DOHH2 (cell line): ENCODE measurements around the gene PIR.

Experiments
- H3F3A ChIP-seq: fragments of 200-600 bp; sonication (generic), shearing (Covaris generic); 2 replicates; pipeline ENCODE4 v1.6.0; 2016; ENCODE audit warnings: antibody characterized with exemption, mild to moderate bottlenecking; ENCODE audit not compliant: control insufficient read depth, insufficient read depth
- H3K27ac ChIP-seq: fragments of 200-600 bp; sonication (generic); 2 replicates; pipeline ENCODE4 v1.5.1; 2014; ENCODE audit warnings: low read depth, mild to moderate bottlenecking, low read length, moderate library complexity
- H3K27me3 ChIP-seq: fragments of 200-600 bp; sonication (generic); 2 replicates; pipeline ENCODE4 v1.6.1; 2014; ENCODE audit warnings: mild to moderate bottlenecking, low read length, mixed read lengths; ENCODE audit not compliant: control insufficient read depth
- H3K36me3 ChIP-seq: fragments of 200-600 bp; sonication (generic); 2 replicates; pipeline ENCODE4 v1.6.1; 2014; ENCODE audit warnings: mild to moderate bottlenecking, low read length, moderate library complexity, mixed read lengths; ENCODE audit not compliant: control insufficient read depth
- H3K4me1 ChIP-seq: fragments of 200-600 bp; sonication (generic); 2 replicates; pipeline ENCODE4 v1.6.1; 2014; ENCODE audit warnings: mild to moderate bottlenecking, low read length, mixed read lengths; ENCODE audit not compliant: control insufficient read depth
- H3K4me2 ChIP-seq: fragments of 200-600 bp; sonication (generic); 2 replicates; pipeline ENCODE4 v1.6.0; 2014; ENCODE audit warnings: mild to moderate bottlenecking, low read length, moderate library complexity
- H3K4me3 ChIP-seq: fragments of 200-600 bp; sonication (generic); 2 replicates; pipeline ENCODE4 v1.5.1; 2014; ENCODE audit warnings: mild to moderate bottlenecking, low read length, mixed read lengths
- H3K79me2 ChIP-seq: fragments of 200-600 bp; sonication (generic); 2 replicates; pipeline ENCODE4 v1.6.1; 2014; ENCODE audit warnings: mild to moderate bottlenecking, low read length, mixed read lengths; ENCODE audit not compliant: control insufficient read depth
- H3K9me2 ChIP-seq: fragments of 200-600 bp; sonication (generic); replicated peaks from 2 replicates; pipeline ENCODE4 v1.6.1; 2014; ENCODE audit warnings: mild to moderate bottlenecking, low read length, mixed read lengths; ENCODE audit not compliant: control insufficient read depth
- H3K9me3 ChIP-seq: fragments of 200-600 bp; sonication (generic); 2 replicates; pipeline ENCODE4 v1.6.1; 2014; ENCODE audit warnings: antibody characterized with exemption, low read length, mixed read lengths; ENCODE audit not compliant: control insufficient read depth, insufficient read depth
- H4K20me1 ChIP-seq: fragments of 200-600 bp; sonication (generic); 2 replicates; pipeline ENCODE4 v1.6.0; 2014; ENCODE audit warnings: low read depth, mild to moderate bottlenecking, antibody characterized with exemption, low read length, moderate library complexity; ENCODE audit not compliant: control insufficient read depth, insufficient read depth
- EZH2phosphoT487 ChIP-seq: fragments of 200-600 bp; sonication (generic); IDR thresholded peaks from 2 replicates; pipeline ENCODE4 v1.6.1; 2017; ENCODE audit warnings: borderline replicate concordance, mild to moderate bottlenecking, antibody characterized with exemption, low read length, moderate library complexity, mixed read lengths
- TF ChIP-seq, protein P1 (sequence below): fragments of 200-600 bp; sonication (generic); IDR thresholded peaks from one replicate; pipeline ENCODE4 v1.5.1; 2014; ENCODE audit warnings: antibody characterized with exemption, mild to moderate bottlenecking, low read depth, low read length; ENCODE audit not compliant: poor library complexity, severe bottlenecking

PIR gene

DNA sequence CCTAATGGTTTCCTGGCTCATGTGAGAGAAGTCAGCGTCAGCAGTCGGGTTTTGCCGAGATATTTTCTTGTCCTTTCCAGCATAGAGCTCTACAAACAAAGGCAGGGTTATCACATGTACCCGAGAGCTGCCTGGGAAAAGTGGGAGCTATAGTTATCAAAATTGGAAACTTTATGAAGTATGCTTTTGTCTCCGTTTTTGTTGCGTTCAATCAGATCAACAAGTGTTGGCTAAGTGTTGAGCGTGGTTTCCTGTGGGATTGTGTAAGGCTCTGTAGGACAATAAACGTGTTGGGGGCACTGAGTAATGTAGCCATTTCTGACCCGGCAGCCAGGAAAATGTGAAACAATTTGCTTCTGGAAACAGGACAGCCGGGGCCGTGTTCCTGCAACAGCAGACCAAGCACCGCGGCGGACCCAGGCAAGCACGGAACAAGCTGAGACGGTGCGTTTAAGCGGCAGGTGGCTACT lies 7.4 kb upstream of the PIR start, which contains the start of gene BMX:
BMX (plus strand) TSS at position 311 of the 470 bp plus-strand sequence. CDS start 7,547 bp downstream, outside the sequence.
- no peak within 1 kb of the TSS for H3K27ac ChIP-seq
- no peak for TF ChIP-seq EZH2phosphoT487
- TF ChIP-seq, protein P1, sequence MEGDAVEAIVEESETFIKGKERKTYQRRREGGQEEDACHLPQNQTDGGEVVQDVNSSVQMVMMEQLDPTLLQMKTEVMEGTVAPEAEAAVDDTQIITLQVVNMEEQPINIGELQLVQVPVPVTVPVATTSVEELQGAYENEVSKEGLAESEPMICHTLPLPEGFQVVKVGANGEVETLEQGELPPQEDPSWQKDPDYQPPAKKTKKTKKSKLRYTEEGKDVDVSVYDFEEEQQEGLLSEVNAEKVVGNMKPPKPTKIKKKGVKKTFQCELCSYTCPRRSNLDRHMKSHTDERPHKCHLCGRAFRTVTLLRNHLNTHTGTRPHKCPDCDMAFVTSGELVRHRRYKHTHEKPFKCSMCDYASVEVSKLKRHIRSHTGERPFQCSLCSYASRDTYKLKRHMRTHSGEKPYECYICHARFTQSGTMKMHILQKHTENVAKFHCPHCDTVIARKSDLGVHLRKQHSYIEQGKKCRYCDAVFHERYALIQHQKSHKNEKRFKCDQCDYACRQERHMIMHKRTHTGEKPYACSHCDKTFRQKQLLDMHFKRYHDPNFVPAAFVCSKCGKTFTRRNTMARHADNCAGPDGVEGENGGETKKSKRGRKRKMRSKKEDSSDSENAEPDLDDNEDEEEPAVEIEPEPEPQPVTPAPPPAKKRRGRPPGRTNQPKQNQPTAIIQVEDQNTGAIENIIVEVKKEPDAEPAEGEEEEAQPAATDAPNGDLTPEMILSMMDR = no peak
- no peaks in the 10 kb centered on the region for H3F3A ChIP-seq
- H3K9me2 ChIP-seq = no peaks in the 10 kb centered on the region
- no peaks in the 10 kb centered on the region for H3K9me3 ChIP-seq
- H3K4me2 ChIP-seq = no peak within 1 kb of the TSS
- no peaks in the 10 kb centered on the region for H4K20me1 ChIP-seq
- no peaks in the 10 kb centered on the region for H3K27me3 ChIP-seq
- no peaks in the 10 kb centered on the region for H3K36me3 ChIP-seq
- H3K4me1 ChIP-seq = no peaks in the 10 kb centered on the region
- H3K4me3 ChIP-seq = no peak within 1 kb of the TSS
- H3K79me2 ChIP-seq = no peaks in the 10 kb centered on the region

DNA sequence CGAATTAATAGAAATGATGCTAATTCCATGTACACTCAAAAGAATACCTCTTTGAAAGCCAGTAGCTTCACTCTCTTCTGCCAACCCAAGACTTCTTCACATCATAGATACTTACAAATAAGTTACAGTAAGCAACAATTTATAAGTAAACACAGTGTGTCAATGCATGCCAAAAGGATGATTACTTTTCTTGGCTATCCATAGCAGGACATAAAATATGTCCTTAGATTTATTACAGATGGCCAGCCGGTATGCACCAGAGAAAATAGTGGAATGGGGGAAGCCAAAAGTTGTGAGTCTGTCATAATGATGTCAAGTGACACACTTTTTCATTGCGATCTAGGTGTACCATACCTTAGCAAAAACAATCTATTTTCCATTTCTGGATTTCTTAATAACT lies 6.8 kb upstream of the PIR start:
- H3F3A ChIP-seq = no peaks in the 10 kb centered on the region
- H3K27me3 ChIP-seq = no peaks in the 10 kb centered on the region
- TF ChIP-seq, protein P1 = no peak
- no peak for TF ChIP-seq EZH2phosphoT487
- no peak overlapping the region for H3K27ac ChIP-seq
- no peaks in the 10 kb centered on the region for H3K9me2 ChIP-seq
- H3K79me2 ChIP-seq = no peaks in the 10 kb centered on the region
- no peaks in the 10 kb centered on the region for H4K20me1 ChIP-seq
- H3K9me3 ChIP-seq = no peaks in the 10 kb centered on the region
- H3K4me1 ChIP-seq = no peaks in the 10 kb centered on the region
- no peak overlapping the region for H3K4me3 ChIP-seq
- no peak overlapping the region for H3K4me2 ChIP-seq
- H3K36me3 ChIP-seq = no peaks in the 10 kb centered on the region

DNA sequence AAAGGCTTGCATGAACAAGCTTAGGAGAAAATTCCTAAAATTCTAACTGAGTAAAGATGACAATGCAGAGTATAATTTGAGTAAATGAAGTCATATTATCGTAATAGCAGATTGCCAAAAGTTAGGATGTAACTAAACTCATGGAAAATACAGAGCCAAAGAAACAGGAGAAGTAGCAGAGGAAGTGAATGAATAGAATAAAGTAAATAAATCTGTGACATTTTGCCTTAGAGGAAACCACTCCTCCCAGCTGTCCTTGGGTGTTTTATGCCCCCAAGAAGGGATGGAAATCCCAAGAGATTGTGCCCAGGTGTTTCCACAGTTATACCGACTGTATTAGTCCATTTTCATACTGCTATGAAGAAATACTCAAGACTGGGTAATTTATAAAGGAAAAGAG lies 5.6 kb upstream of the PIR start:
- H3K4me2 ChIP-seq = no peak overlapping the region
- H3K4me1 ChIP-seq = no peaks in the 10 kb centered on the region
- H3K9me2 ChIP-seq = no peaks in the 10 kb centered on the region
- no peaks in the 10 kb centered on the region for H3F3A ChIP-seq
- H3K36me3 ChIP-seq = no peaks in the 10 kb centered on the region
- H3K79me2 ChIP-seq = no peaks in the 10 kb centered on the region
- H3K4me3 ChIP-seq = no peak overlapping the region
- no peaks in the 10 kb centered on the region for H4K20me1 ChIP-seq
- H3K27ac ChIP-seq = no peak overlapping the region
- no peaks in the 10 kb centered on the region for H3K9me3 ChIP-seq
- no peaks in the 10 kb centered on the region for H3K27me3 ChIP-seq
- TF ChIP-seq EZH2phosphoT487 = no peak
- TF ChIP-seq, protein P1 = no peak
